A549 treated with AZD2906 at 1 μM for 4 hours (cell line): ENCODE results near the gene CDC14A. TPM values are rescaled to one million over a fixed set of nuclear protein-coding genes. Genes with fewer than 3 reads are reported as not detected.

ENCODE experiments used
- total RNA-seq: library from RNA; stranded (reverse); fragments of 200-300 nt; extraction: Qiagen RNA extraction; gene quantifications from 5 replicates; pipeline ENCODE4 v1.2.3, GENCODE V29; 2022

CDC14A gene, protein sequence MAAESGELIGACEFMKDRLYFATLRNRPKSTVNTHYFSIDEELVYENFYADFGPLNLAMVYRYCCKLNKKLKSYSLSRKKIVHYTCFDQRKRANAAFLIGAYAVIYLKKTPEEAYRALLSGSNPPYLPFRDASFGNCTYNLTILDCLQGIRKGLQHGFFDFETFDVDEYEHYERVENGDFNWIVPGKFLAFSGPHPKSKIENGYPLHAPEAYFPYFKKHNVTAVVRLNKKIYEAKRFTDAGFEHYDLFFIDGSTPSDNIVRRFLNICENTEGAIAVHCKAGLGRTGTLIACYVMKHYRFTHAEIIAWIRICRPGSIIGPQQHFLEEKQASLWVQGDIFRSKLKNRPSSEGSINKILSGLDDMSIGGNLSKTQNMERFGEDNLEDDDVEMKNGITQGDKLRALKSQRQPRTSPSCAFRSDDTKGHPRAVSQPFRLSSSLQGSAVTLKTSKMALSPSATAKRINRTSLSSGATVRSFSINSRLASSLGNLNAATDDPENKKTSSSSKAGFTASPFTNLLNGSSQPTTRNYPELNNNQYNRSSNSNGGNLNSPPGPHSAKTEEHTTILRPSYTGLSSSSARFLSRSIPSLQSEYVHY
- total RNA-seq, result 2.3 to 2.7 TPM (median 2.4 TPM) in 5 replicates

DNA sequence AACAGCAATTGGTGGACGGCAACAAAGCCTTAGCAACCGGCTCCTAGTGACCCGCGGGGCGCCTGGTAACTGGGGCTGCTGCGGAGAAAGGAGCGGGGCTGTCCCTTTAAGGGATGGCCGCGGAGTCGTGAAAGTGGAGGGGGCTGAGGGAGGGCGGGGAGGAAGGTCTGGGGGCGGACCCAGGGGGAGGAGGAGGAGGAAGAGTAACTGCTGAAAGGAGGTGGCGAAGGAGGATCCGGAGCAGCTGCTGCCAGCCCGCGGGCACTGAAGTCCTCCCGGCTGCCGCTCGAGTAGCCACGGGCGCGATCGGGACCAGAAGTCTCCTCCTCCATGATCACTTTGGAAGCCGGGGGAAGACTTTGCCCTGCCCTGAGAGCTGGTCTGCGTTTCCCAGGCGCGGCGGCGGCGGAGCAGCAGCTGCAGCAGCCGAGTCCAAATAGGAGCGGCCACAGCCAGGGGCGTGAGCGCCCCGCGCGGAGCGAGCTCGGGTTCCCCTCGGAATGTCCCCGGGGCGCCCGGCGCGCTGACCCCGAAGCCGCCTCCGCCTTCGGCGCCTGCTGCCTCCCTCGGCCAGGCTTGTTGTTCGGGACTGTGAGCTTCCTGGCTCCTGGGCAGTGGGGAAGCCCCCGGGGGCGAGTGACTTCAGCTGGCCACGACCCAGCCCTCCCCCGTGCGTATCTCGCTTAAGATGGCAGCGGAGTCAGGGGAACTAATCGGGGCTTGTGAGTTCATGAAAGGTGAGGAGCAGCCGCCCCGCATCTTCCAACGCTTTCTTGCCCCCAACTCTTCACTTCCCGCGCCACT lies at the start of gene CDC14A:
TSS of gene CDC14A (plus strand) at position 240 of the 804 bp plus-strand sequence. CDS start at position 689, 449 bp downstream.

Other genes starting within 250 kb of the CDC14A start
- gene SASS6, start 219.6 kb upstream of the CDC14A start, total RNA-seq, result 3.4 to 4.5 TPM (median 4.1 TPM) in 5 replicates
- gene TRMT13, start 219.3 kb upstream of the CDC14A start, total RNA-seq, result 5.2 to 9.9 TPM (median 5.7 TPM) in 5 replicates
- gene LRRC39, start 174.2 kb upstream of the CDC14A start, total RNA-seq, result 0.05 to 0.13 TPM (median 0.10 TPM) in 5 replicates
- gene DBT, start 102.7 kb upstream of the CDC14A start, total RNA-seq, result 3.1 to 3.9 TPM (median 3.7 TPM) in 5 replicates
- gene RTCA, start 86.3 kb upstream of the CDC14A start, total RNA-seq, result 21.7 to 23.7 TPM (median 22.0 TPM) in 5 replicates
- gene GPR88, start 185.6 kb downstream of the CDC14A start, total RNA-seq, result not detected in 5 replicates